GM19372 (cell line): Measurements from ENCODE around the gene CAV1.

Experiments used
- ATAC-seq: cut with Tn5 transposase; IDR thresholded peaks from one replicate; pipeline ENCODE4 v1.9.1; 2021; ENCODE audit warnings: mild to moderate bottlenecking, low read depth, moderate library complexity; ENCODE audit not compliant: unreplicated experiment

CAV1 gene

GRCh38 chr7:116597384-116597783 is 72.5 kb downstream of the CAV1 start:
- ATAC-seq: no peak

GRCh38 chr7:116598278-116598677 is 73.4 kb downstream of the CAV1 start:
- no peak for ATAC-seq

- no peak for ATAC-seq
Measured at GRCh38 chr7:116598861-116599260, 74.0 kb downstream of the CAV1 start.

- no peak for ATAC-seq
Measured at GRCh38 chr7:116601426-116601825, 76.6 kb downstream of the CAV1 start.

- no peak for ATAC-seq
Measured at GRCh38 chr7:116607299-116607698, 82.5 kb downstream of the CAV1 start.

GRCh38 chr7:116610210-116610609 is 85.4 kb downstream of the CAV1 start:
- no peak for ATAC-seq

- ATAC-seq: no peak
Measured at GRCh38 chr7:116610721-116611120, 85.9 kb downstream of the CAV1 start.
